ENCODE data around the gene DAPL1. TPM values are rescaled to one million over a fixed set of nuclear protein-coding genes. Genes with fewer than 3 reads are reported as not detected.

Gene DAPL1, protein sequence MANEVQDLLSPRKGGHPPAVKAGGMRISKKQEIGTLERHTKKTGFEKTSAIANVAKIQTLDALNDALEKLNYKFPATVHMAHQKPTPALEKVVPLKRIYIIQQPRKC
- polyA plus RNA-seq = 7.3 TPM in 1 of 2 replicates, not detected in the other

DNA sequence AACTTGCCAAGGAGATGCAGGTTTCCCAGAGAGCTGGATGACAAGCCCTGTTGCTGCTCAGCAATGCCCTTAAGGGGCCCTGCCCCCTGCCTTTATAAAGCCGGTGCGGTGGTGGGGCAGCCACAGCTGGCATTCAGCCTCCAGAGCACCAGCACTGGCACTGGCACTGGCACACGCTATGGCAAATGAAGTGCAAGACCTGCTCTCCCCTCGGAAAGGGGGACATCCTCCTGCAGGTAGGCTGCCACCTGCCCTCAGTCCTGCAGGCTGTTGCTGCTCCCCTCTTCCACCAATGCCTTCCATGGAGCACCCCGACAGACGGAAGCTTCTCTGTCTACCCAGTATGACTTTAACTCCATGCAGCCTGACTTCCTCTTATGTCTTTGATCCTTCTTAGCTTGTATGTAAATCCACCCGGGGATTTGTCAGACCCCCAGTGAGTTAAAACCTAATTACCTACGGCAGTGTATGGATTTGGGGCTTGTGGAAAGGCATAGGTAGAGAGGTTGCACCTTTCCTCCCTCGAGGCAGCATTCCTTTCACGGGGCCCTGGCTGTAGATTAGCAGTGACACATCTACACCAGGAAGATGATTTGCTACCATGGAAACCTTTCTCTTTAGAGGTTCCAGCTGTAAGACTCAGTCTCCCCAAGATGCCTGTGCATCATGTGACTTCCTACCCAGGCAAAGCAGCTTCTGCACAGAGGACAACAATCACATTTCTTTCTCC, at the start of gene DAPL1:
Gene DAPL1 (plus strand): TSS at position 123 of the 730 bp plus-strand sequence. CDS start 56 bp downstream, at position 179.

Other genes with a start within 250 kb of the DAPL1 start
- gene TANC1, start 173.3 kb downstream of the DAPL1 start, polyA plus RNA-seq = 93.5 and 118 TPM in 2 replicates

Measured in Purkinje cell (primary cell).